LoVo (cell line): Measurements from ENCODE around the gene OR51A2.
"Not testable (repeated sequence)": the region's sequence is repeated elsewhere in the genome, so short reads cannot be mapped to it uniquely, and the experiment has no call there.

ENCODE experiments used
- DNase-seq: peaks from one replicate; pipeline ENCODE4 v3.0.0-alpha.2; 2016; ENCODE audit warnings: low spot score

OR51A2 gene

DNA sequence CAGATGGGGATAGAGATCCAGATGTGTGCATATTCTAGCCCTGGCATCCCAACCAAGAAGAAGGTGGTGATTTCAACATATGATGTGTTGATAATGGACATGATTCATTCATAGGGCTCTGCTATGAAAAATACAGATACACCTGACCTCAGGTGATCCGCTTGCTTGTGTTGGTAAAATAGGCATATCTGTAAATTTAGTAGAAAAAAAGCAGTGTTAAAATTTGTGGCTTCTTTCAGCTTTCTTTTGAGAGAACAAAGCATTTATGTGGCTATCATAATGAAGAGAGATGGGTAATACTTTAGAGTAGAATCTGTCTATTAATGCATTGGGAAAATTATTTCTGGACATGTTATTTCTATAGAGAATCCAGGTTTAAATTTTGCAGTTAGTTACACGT lies at the start of gene OR51A2:
OR51A2 (minus strand) TSS at position 101 of the 400 bp plus-strand sequence; CDS start at position 101, 0 bp downstream.
- not testable (repeated sequence) for DNase-seq

GRCh38 chr11:5004424-5005274 lies 49.1 kb upstream of the OR51A2 start:
- DNase-seq, result peak; percentile 51

DNA sequence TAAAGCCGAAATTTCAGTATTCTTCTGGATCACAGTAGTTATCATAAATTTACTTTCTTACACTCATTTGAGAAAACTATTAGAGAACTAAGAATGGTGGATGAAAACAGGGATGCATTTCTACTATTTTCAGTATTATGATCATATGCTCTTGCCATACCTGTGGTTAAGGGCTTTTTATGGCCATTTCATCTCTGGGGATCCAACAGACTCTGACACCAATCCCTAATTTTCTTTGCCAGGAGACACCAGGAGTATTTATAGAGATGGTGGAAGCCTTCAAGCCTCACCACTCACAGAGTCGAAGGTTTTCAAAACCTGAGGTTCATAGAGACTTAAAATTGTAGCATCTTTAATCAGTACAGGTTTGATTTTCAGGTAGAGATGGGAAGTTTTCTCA lies 39.0 kb upstream of the OR51A2 start, which contains the start of gene OR51L1:
OR51L1 (plus strand) TSS at position 301 of the 400 bp plus-strand sequence. CDS start 4,132 bp downstream, outside the sequence.
- DNase-seq, result no peak

DNA sequence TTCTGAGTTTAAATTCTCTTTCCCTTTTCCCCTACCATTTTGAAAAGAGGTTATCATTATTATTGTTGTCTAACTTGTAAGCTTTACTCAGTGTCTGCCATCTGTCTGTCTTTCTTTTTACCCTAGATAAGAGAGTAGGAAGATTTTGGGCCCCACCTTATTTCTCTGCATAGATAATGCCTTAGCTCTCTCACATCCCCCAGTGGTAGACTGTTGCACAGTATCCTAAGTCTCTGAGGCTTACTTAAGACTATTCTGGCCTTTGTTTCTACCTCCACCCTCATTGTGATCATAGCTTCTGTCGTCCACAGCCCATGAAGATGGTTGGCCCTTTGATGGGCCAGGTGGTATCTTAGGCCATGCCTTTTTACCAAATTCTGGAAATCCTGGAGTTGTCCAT lies 35.5 kb upstream of the OR51A2 start:
- no peak for DNase-seq

GRCh38 chr11:4983841-4984240 lies 28.3 kb upstream of the OR51A2 start:
- DNase-seq, result no peak

DNA sequence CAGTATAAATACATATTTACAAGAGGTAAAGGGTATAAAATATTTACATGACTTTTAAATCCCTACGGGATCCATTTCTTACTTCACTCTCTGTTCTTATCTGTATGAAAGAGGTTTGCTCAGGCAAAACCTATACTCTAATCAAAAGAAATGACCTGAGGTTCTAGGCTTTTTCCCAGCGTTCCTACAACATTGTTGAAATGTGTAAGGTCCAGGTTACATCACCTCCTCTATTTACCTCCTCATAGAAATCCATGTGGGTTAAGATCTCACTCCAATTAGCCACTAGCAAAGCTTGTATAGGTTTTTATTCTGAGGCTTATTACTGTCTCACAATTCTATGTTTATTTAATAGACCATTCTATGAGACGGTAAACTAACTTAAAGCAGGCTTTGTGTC lies 27.2 kb upstream of the OR51A2 start:
- DNase-seq, result no peak

- DNase-seq, result no peak
These were observed 23.5 kb upstream of the OR51A2 start for GRCh38 chr11:4979036-4979435.

DNA sequence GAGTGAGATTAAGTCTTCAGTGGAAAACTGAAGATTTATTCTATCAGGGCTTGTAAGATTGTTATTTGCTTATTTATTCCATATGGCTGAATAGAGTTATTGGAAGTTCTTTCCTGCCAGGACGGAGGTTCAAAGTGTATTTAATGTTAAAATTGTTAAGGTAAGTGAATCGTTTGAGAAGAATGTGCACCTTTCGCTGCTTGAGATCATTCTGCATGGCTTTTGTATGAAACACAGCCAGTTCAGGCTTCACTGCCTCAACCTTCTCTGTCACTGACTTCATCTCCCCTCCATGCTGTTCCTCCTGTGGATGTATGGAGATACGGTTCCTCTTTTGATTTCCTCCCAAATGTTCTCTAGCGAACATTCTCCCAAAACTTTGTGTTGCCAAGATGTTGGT lies 19.9 kb upstream of the OR51A2 start:
- no peak for DNase-seq

GRCh38 chr11:4962816-4963215 lies 7.3 kb upstream of the OR51A2 start:
- DNase-seq, result no peak

- no peak for DNase-seq
These were observed 5.4 kb upstream of the OR51A2 start for GRCh38 chr11:4960877-4961276.

GRCh38 chr11:4957396-4957795 lies 1.9 kb upstream of the OR51A2 start:
- DNase-seq, result no peak

DNA sequence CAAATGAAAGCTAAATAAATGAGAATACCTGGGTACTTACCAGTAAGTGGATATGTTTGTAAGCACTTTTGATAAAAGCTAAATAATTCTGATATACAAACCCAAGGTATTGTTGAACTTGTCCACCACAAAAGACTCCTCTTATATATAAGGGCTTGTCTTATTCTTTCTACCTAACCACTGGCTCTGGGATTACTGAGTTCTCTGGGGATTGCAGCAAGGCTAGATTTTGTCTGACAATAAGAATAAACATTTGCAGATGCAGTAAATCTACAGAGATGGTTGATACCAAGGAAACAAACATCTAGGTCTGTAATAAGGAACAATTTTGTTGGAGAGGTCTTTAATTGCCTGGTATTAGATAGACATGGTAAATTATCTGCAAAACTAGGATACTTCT lies 8.0 kb downstream of the OR51A2 start, which contains the start of gene OR51A4:
OR51A4 (minus strand) TSS at position 101 of the 400 bp plus-strand sequence. CDS start 505 bp downstream, outside the sequence.
- DNase-seq, result no peak

- DNase-seq, result no peak
These were observed 18.8 kb downstream of the OR51A2 start for GRCh38 chr11:4936745-4937144.

DNA sequence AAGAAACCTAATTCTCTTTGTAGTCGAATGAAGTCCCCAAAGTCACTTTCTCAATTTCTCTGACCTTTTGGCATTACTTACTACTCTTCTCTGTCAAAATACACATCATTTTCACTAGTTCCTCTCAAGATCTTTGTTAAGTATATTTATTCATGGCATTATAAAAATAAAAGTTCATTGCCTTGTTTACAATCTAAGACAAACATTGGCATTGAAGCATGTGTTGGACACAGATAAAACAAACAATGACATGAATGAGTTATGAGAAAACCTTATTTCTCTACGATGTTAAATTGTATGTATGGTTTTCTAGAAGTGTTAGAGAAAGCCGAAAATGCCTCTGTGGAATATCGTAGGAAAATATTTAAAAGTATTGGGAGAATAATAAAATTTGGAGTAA lies 22.8 kb downstream of the OR51A2 start:
- no peak for DNase-seq

- no peak for DNase-seq
These were observed 28.9 kb downstream of the OR51A2 start for GRCh38 chr11:4926608-4927007.

DNA sequence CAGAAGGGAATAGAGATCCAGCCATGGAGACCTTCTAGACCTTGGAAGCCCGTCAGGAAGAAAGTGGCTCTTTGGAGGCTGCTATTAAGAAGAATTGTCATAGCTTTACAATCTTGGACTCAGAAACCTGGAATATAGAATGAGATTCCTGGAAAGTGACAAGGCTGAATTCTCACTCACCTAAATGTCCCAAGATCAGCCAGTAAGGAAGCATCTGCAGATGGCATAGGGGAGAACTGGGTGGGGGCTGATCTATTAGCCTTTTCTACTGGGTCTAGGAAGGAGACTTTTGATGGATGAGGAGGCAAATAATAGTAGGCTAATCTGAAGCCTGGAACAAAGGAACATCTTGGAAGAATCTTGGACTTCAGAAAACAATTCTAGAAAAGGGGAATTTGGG lies 31.3 kb downstream of the OR51A2 start, which contains the start of gene OR51G1:
OR51G1 (minus strand) TSS at position 101 of the 400 bp plus-strand sequence; CDS start at position 101, 0 bp downstream.
- no peak for DNase-seq

DNA sequence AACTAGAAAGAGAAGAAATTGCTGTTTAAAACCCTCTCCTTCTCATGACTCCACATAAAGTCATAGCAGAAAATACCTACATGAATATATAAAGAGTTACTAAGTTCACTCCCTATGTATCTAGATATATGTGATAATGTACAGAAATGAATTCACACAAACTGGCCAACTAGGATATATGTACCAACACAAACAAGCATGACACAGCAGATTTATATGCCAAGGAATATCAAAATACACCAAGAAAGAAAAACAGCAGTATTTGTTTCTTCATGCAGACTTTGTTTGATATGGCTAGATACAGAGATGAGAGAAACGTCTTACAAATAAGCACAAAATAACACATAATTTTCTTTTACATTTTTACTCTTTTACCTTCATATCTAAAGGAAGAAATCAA lies 33.2 kb downstream of the OR51A2 start:
- DNase-seq, result no peak

GRCh38 chr11:4921796-4922195 lies 33.7 kb downstream of the OR51A2 start:
- no peak for DNase-seq

GRCh38 chr11:4919250-4919649 lies 36.3 kb downstream of the OR51A2 start, which contains the start of gene OR51G2:
TSS of gene OR51G2 (minus strand) at chr11:4919350. CDS start at chr11:4915663, 3,687 bp downstream.
- DNase-seq, result no peak

DNA sequence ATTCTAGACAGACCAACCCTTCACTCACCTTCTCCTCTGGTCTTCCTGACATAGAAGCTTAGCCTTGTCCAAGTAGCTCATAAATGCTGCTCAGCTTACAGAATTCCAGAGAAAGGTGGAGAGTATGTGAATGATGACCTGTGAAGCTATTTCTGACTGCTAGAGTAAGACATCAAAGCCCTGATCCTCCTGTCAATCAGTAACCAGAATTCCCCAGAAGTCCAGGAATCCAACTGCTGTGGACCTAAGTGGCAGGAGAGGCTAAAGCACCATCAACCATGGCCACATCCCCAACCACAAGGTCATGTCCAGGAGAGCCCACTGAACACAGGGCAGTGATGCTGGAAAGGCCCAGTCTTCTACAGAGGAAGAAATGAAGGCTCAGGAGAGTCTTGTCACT lies 38.9 kb downstream of the OR51A2 start:
- no peak for DNase-seq
